OCI-LY7 (cell line): ENCODE data around the gene BMERB1.

Experiments
- EZH2phosphoT487 ChIP-seq: fragments of 200-600 bp; sonication (generic); IDR thresholded peaks from 2 replicates; pipeline ENCODE4 v1.6.1; 2018; ENCODE audit warnings: low read depth, borderline replicate concordance, mild to moderate bottlenecking, mixed run types, antibody characterized with exemption, low read length, moderate library complexity, mixed read lengths
- TF ChIP-seq, protein P1 (sequence below): fragments of 200-600 bp; sonication (generic); conservative IDR thresholded peaks from 2 replicates; pipeline ENCODE4 v1.5.1; 2014; ENCODE audit warnings: mild to moderate bottlenecking, antibody characterized with exemption, low read length, moderate library complexity, mixed read lengths

DNA sequence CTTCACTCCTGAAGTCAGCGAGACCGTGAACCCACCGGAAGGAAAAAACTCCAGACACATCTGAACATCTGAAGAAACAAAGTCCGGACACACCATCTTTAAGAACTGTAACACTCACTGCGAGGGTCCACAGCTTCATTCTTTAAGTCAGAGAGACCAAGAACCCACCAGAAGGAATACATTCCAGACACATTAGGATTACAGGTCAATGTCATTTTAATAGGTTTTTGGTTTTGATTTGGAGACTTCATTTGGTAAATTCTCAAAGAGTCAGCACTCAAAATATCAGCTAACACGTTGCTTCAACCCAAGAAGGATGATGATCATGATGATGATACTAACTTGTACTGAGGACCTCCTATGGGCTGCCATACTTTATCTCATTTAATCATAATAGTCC lies 7.6 kb upstream of the BMERB1 start:
- TF ChIP-seq, protein P1, sequence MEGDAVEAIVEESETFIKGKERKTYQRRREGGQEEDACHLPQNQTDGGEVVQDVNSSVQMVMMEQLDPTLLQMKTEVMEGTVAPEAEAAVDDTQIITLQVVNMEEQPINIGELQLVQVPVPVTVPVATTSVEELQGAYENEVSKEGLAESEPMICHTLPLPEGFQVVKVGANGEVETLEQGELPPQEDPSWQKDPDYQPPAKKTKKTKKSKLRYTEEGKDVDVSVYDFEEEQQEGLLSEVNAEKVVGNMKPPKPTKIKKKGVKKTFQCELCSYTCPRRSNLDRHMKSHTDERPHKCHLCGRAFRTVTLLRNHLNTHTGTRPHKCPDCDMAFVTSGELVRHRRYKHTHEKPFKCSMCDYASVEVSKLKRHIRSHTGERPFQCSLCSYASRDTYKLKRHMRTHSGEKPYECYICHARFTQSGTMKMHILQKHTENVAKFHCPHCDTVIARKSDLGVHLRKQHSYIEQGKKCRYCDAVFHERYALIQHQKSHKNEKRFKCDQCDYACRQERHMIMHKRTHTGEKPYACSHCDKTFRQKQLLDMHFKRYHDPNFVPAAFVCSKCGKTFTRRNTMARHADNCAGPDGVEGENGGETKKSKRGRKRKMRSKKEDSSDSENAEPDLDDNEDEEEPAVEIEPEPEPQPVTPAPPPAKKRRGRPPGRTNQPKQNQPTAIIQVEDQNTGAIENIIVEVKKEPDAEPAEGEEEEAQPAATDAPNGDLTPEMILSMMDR: no peak
- TF ChIP-seq EZH2phosphoT487: no peak
